CD1c-positive myeloid dendritic cell (primary cell): ENCODE results near the gene ACR.
"Not testable (repeated sequence)": the region's sequence is repeated elsewhere in the genome, so short reads cannot be mapped to it uniquely, and the experiment has no call there.

ENCODE experiments used
- DNase-seq: peaks from one replicate; pipeline ENCODE4 v3.0.0-alpha.2; 2016; ENCODE audit errors: extremely low spot score

Gene ACR

GRCh38 chr22:50780244-50780643 is 42.2 kb downstream of the ACR start:
- not testable (repeated sequence) for DNase-seq

GRCh38 chr22:50782253-50782652 is 44.2 kb downstream of the ACR start:
- not testable (repeated sequence) for DNase-seq

- peak; percentile 95 for DNase-seq
These were observed 45.3 kb downstream of the ACR start, which contains the start of gene RABL2B for GRCh38 chr22:50783033-50783879. Gene RABL2B, minus strand, starts transcription at chr22:50783636. Its CDS starts 1,342 bp downstream, at chr22:50782294.

GRCh38 chr22:50783880-50784276 is 45.9 kb downstream of the ACR start:
- peak; percentile 1 for DNase-seq

- DNase-seq, result peak; percentile 3
These were observed 47.3 kb downstream of the ACR start for GRCh38 chr22:50785289-50785688.

DNA sequence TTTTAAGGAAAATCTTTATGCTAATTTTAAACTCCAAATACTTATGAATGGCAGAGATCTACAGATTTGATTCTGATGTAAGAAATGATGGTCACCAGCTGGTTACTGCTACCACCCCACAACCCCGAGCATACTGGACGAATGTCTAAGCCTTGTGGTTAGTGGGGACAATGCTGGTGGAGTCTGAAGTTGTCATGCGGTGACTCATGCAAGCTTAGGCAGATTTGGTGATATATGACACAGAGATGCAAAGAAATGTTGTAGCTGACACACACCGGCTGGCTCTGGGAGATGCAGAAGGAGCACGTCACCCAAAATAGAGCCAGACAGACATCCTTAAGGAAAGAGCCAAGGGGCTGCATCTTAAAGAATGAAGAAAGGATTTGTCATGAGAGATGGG is 48.9 kb downstream of the ACR start:
- not testable (repeated sequence) for DNase-seq
